GM12878 (cell line): Measurements from ENCODE around the gene LRP1B. TPM values are rescaled to one million over a fixed set of nuclear protein-coding genes. Genes with fewer than 3 reads are reported as not detected.

Source experiments
- ATAC-seq: fragments of 200-7000 bp; cut with Tn5 transposase; 3 replicates; pipeline ENCODE4 v1.9.1; 2020; ENCODE audit warnings: mild to moderate bottlenecking, moderate library complexity
- BruUV-seq: library from RNA; stranded (reverse); fragments of 400-500 nt; replicated peaks from 2 replicates; lab custom pipeline; 2021; lab: Mats Ljungman, UMichigan
- CTCF ChIA-PET: fragments of 300-600 bp; sonication (Branson Sonifier 250); formaldehyde crosslinking; extraction: SDS; loops from one replicate; lab custom pipeline; 2021; ENCODE audit warnings: inconsistent platforms; lab: Yijun Ruan, JAX
- POLR2A ChIA-PET: fragments of 350-600 bp; formaldehyde crosslinking; extraction: SDS; loops from one replicate; lab custom pipeline; 2021; ENCODE audit warnings: inconsistent platforms; lab: Charles Lee
- RAD21 ChIA-PET: fragments of 300-600 bp; sonication (Branson Sonifier 250); formaldehyde crosslinking; loops from one replicate; lab custom pipeline; 2023; ENCODE audit warnings: antibody characterized with exemption; ENCODE audit not compliant: unreplicated experiment; lab: Charles Lee
- SMC1A ChIA-PET: fragments of 300-600 bp; sonication (Branson Sonifier 250); formaldehyde crosslinking; loops from one replicate; lab custom pipeline; 2023; ENCODE audit not compliant: unreplicated experiment, uncharacterized antibody; lab: Charles Lee
- DNase-seq: peaks from one replicate; pipeline ENCODE4 v3.0.0-alpha.2; 2011; ENCODE audit warnings: low read depth, low spot score
- FAIRE-seq: peaks from 3 replicates; lab custom pipeline; 2011; peaks lifted over from hg19 to GRCh38; lab: Jason Lieb, UNC
- H2AFZ ChIP-seq: 2 replicates; pipeline ENCODE4 v1.6.0; 2011; ENCODE audit warnings: low read depth, low read length, control low read depth; ENCODE audit not compliant: control insufficient read depth
- H3K27ac ChIP-seq: 2 replicates; pipeline ENCODE4 v1.5.1; 2011; ENCODE audit warnings: control low read depth; ENCODE audit not compliant: control insufficient read depth, insufficient read depth
- H3K27me3 ChIP-seq, 2 experiments: replicated peaks in 1 of 2; 2 replicates each; pipeline versions ENCODE4 v1.6.0 to v1.6.1; 2011; ENCODE audit warnings: low read length in 1 of 2; ENCODE audit not compliant: control insufficient read depth in 2 of 2, insufficient read depth in 2 of 2
- H3K36me3 ChIP-seq, 2 experiments: 2 replicates each; pipeline ENCODE4 v1.5.1; 2011; ENCODE audit warnings: low read length in 1 of 2; ENCODE audit not compliant: control insufficient read depth in 2 of 2, insufficient read depth in 2 of 2
- H3K4me1 ChIP-seq: 2 replicates; pipeline ENCODE4 v1.6.1; 2011; ENCODE audit warnings: mild to moderate bottlenecking, low read length, moderate library complexity, mixed read lengths; ENCODE audit not compliant: control insufficient read depth, insufficient read depth
- H3K4me2 ChIP-seq: 2 replicates; pipeline ENCODE4 v1.6.0; 2011; ENCODE audit warnings: control low read depth; ENCODE audit not compliant: control insufficient read depth, insufficient read depth
- H3K4me3 ChIP-seq: fragments of 200-600 bp; sonication (generic); 2 replicates; pipeline ENCODE4 v1.5.1; 2016
- H3K79me2 ChIP-seq: 2 replicates; pipeline ENCODE4 v1.6.0; 2011; ENCODE audit warnings: low read length; ENCODE audit not compliant: control insufficient read depth, insufficient read depth
- H3K9ac ChIP-seq: 2 replicates; pipeline ENCODE4 v1.8.0; 2011; ENCODE audit warnings: low read length, control low read depth, mixed read lengths; ENCODE audit not compliant: control insufficient read depth, insufficient read depth
- H3K9me3 ChIP-seq: replicated peaks from 3 replicates; pipeline ENCODE4 v1.5.1; 2011; ENCODE audit warnings: mild to moderate bottlenecking, low read length; ENCODE audit not compliant: control insufficient read depth, insufficient read depth
- H4K20me1 ChIP-seq: 2 replicates; pipeline ENCODE4 v1.6.0; 2011; ENCODE audit not compliant: control insufficient read depth, insufficient read depth
- CHD4 ChIP-seq: fragments of 200-600 bp; sonication (generic); IDR thresholded peaks from 2 replicates; pipeline ENCODE4 v1.6.1; 2016; ENCODE audit warnings: mild to moderate bottlenecking
- EGR1 ChIP-seq, 2 experiments: IDR thresholded peaks; 1 replicate in 1 of 2; 2 replicates in 1 of 2; pipeline ENCODE4 v1.6.1; 2011 to 2012; ENCODE audit warnings: low read depth in 2 of 2, low read length in 2 of 2, borderline replicate concordance in 1 of 2, mild to moderate bottlenecking in 1 of 2, moderate library complexity in 1 of 2
- FOXK2 ChIP-seq: fragments of 450-650 bp; IDR thresholded peaks from 2 replicates; pipeline ENCODE4 v1.6.1; 2017; ENCODE audit warnings: mild to moderate bottlenecking, moderate library complexity
- FOXM1 ChIP-seq: IDR thresholded peaks from 2 replicates; pipeline ENCODE4 v1.6.1; 2012; ENCODE audit warnings: low read depth, mild to moderate bottlenecking, inconsistent platforms, low read length, moderate library complexity
- GABPA ChIP-seq: IDR thresholded peaks from 2 replicates; pipeline ENCODE4 v1.6.1; 2014; ENCODE audit warnings: antibody characterized with exemption, low read depth, mild to moderate bottlenecking, inconsistent platforms
- PAX5 ChIP-seq: IDR thresholded peaks from 2 replicates; pipeline ENCODE4 v1.6.1; 2011; ENCODE audit warnings: low read depth, low read length, borderline replicate concordance
- RFX5 ChIP-seq: IDR thresholded peaks from 2 replicates; pipeline ENCODE4 v1.6.1; 2011; ENCODE audit warnings: low read depth, low read length, improper control_type of control experiment
- ZNF207 ChIP-seq: fragments of 450-650 bp; IDR thresholded peaks from 2 replicates; pipeline ENCODE4 v1.6.1; 2014; ENCODE audit warnings: antibody characterized with exemption, mild to moderate bottlenecking, borderline replicate concordance
- ZNF24 ChIP-seq: fragments of 450-650 bp; IDR thresholded peaks from 2 replicates; pipeline ENCODE4 v1.6.1; 2017; ENCODE audit warnings: antibody characterized with exemption, mild to moderate bottlenecking
- ZZZ3 ChIP-seq: IDR thresholded peaks from 2 replicates; pipeline ENCODE4 v1.6.1; 2011; ENCODE audit warnings: low read depth; ENCODE audit not compliant: control insufficient read depth, insufficient read length
- in situ Hi-C: fragments of 300-500 bp; cut with MboI; formaldehyde crosslinking; loops from 9 replicates; pipeline ENCODE4 v1.14.3; 2018; ENCODE audit warnings: mixed read lengths
- intact Hi-C: fragments of 100-400 bp; cut with micrococcal nuclease; formaldehyde crosslinking; loops from one replicate; pipeline ENCODE4 v1.14.2; 2022; ENCODE audit not compliant: unreplicated experiment
- polyA plus RNA-seq, 11 experiments: library from polyadenylated mRNA; depleted of rRNA in 4 of 11; unstranded in 6 of 11; stranded (reverse) in 5 of 11; fragments of >200 nt; fragmentation: Nextera tagmentation in 4 of 11; fragmentation: Illumina TruSeq in 1 of 11; extraction: Ambion mirVana in 4 of 11; extraction: Trizol in 1 of 11; gene quantifications; 1 replicate in 1 of 11; 2 replicates in 10 of 11; pipeline versions ENCODE4 v1.2.1 to v1.2.3, GENCODE V29; 2011 to 2016; ENCODE audit warnings: inconsistent platforms in 2 of 11, missing spikeins in 2 of 11, low read depth in 1 of 11
- total RNA-seq, 4 experiments: library from RNA; depleted of rRNA in 3 of 4; stranded (reverse); fragments of >200 nt in 3 of 4; fragmentation: Illumina TruSeq in 1 of 4; extraction: Trizol in 1 of 4; gene quantifications; 2 replicates each; pipeline versions ENCODE4 v1.2.1 to v1.2.3, GENCODE V29; 2013 to 2021
- TF ChIP-seq, protein P1 (sequence below): fragments of 450-650 bp; formaldehyde crosslinking; IDR thresholded peaks from 2 replicates; pipeline ENCODE4 v1.4.0; 2020; ENCODE audit warnings: mild to moderate bottlenecking, moderate library complexity
- TF ChIP-seq, protein P2 (sequence below): IDR thresholded peaks from 2 replicates; pipeline ENCODE4 v1.6.1; 2012; ENCODE audit warnings: low read depth, low read length, improper control_type of control experiment
- TF ChIP-seq, protein P3 (sequence below): fragments of 450-650 bp; IDR thresholded peaks from 2 replicates; pipeline ENCODE4 v1.6.1; 2017; ENCODE audit warnings: mild to moderate bottlenecking, low read depth, inconsistent platforms; ENCODE audit not compliant: poor library complexity, severe bottlenecking
- TF ChIP-seq, protein P4 (sequence below): IDR thresholded peaks from 2 replicates; pipeline ENCODE4 v1.6.1; 2012; ENCODE audit warnings: low read depth, low read length, improper control_type of control experiment
- TF ChIP-seq, protein P5 (sequence below): fragments of 150-350 bp; IDR thresholded peaks from 2 replicates; pipeline ENCODE4 v1.6.1; 2016; ENCODE audit warnings: low read depth, low read length

The LRP1B gene
- total and polyA plus RNA-seq, 10 of the 15 experiments (the other 5 are each of a cell fraction or from before 2014, with no cell fraction given): under 0.01 to 0.06 (median 0.03) TPM; not detected in 5

DNA sequence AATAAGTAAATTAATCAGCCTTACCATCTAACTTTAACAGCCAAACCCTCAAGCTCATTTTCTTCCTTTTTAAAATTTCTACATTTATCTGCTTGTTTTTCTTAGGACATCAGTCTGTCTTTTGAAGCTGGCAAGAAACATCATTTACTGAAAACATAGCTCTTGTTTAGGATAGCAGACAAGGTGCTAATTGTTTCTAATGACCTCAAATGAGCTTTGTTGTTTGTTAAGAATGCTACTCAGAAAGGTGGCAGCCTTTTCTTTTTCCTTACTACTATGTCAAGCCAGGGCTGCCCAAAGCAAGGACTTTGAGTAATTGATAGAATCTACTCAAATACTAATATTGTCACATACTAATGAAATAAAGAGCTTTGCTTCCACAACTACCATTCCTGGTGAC, 171.8 kb downstream of the LRP1B start:
- Histone ChIP-seq H3K4me2 (no peak overlapping the region), H2AFZ (no peak overlapping the region), H3K27me3 (no peaks in the 10 kb centered on the region), H3K27ac (no peak overlapping the region), H4K20me1 (no peaks in the 10 kb centered on the region), H3K79me2 (no peaks in the 10 kb centered on the region), H3K36me3 (no peaks in the 10 kb centered on the region), H3K9ac (no peak overlapping the region), H3K4me1 (no peaks in the 10 kb centered on the region), H3K9me3 (no peaks in the 10 kb centered on the region), H3K4me3 (no peak overlapping the region)
- ChIA-PET POLR2A (no interaction called here), RAD21 (no interaction called here), SMC1A (no interaction called here), CTCF (no interaction called here)
- in situ Hi-C loops (no loop called here), intact Hi-C loops (no loop called here)
- DNase-seq (no peak), FAIRE-seq (no peak), ATAC-seq (no peak)
- no TSS peak for BruUV-seq
- TF ChIP-seq RFX5 (no peak), ZNF24 (no peak), FOXK2 (no peak), PAX5 (no peak), GABPA (no peak), EGR1 (IDR thresholded peaks at IDR 0.05; ENCODE audit: borderline replicate concordance in 1 of 2, low read depth in 2 of 2, low read length in 2 of 2) (no peak), ZZZ3 (no peak), ZNF207 (no peak), FOXM1 (no peak), CHD4 (no peak)
- TF ChIP-seq, protein P1, sequence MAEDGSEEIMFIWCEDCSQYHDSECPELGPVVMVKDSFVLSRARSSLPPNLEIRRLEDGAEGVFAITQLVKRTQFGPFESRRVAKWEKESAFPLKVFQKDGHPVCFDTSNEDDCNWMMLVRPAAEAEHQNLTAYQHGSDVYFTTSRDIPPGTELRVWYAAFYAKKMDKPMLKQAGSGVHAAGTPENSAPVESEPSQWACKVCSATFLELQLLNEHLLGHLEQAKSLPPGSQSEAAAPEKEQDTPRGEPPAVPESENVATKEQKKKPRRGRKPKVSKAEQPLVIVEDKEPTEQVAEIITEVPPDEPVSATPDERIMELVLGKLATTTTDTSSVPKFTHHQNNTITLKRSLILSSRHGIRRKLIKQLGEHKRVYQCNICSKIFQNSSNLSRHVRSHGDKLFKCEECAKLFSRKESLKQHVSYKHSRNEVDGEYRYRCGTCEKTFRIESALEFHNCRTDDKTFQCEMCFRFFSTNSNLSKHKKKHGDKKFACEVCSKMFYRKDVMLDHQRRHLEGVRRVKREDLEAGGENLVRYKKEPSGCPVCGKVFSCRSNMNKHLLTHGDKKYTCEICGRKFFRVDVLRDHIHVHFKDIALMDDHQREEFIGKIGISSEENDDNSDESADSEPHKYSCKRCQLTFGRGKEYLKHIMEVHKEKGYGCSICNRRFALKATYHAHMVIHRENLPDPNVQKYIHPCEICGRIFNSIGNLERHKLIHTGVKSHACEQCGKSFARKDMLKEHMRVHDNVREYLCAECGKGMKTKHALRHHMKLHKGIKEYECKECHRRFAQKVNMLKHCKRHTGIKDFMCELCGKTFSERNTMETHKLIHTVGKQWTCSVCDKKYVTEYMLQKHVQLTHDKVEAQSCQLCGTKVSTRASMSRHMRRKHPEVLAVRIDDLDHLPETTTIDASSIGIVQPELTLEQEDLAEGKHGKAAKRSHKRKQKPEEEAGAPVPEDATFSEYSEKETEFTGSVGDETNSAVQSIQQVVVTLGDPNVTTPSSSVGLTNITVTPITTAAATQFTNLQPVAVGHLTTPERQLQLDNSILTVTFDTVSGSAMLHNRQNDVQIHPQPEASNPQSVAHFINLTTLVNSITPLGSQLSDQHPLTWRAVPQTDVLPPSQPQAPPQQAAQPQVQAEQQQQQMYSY (CRISPR knock-in tag): no peak
- TF ChIP-seq, protein P2, sequence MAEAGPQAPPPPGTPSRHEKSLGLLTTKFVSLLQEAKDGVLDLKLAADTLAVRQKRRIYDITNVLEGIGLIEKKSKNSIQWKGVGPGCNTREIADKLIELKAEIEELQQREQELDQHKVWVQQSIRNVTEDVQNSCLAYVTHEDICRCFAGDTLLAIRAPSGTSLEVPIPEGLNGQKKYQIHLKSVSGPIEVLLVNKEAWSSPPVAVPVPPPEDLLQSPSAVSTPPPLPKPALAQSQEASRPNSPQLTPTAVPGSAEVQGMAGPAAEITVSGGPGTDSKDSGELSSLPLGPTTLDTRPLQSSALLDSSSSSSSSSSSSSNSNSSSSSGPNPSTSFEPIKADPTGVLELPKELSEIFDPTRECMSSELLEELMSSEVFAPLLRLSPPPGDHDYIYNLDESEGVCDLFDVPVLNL: no peak
- TF ChIP-seq, protein P3, sequence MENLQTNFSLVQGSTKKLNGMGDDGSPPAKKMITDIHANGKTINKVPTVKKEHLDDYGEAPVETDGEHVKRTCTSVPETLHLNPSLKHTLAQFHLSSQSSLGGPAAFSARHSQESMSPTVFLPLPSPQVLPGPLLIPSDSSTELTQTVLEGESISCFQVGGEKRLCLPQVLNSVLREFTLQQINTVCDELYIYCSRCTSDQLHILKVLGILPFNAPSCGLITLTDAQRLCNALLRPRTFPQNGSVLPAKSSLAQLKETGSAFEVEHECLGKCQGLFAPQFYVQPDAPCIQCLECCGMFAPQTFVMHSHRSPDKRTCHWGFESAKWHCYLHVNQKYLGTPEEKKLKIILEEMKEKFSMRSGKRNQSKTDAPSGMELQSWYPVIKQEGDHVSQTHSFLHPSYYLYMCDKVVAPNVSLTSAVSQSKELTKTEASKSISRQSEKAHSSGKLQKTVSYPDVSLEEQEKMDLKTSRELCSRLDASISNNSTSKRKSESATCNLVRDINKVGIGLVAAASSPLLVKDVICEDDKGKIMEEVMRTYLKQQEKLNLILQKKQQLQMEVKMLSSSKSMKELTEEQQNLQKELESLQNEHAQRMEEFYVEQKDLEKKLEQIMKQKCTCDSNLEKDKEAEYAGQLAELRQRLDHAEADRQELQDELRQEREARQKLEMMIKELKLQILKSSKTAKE: no peak
- TF ChIP-seq, protein P4, sequence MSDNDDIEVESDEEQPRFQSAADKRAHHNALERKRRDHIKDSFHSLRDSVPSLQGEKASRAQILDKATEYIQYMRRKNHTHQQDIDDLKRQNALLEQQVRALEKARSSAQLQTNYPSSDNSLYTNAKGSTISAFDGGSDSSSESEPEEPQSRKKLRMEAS: no peak
- TF ChIP-seq, protein P5, sequence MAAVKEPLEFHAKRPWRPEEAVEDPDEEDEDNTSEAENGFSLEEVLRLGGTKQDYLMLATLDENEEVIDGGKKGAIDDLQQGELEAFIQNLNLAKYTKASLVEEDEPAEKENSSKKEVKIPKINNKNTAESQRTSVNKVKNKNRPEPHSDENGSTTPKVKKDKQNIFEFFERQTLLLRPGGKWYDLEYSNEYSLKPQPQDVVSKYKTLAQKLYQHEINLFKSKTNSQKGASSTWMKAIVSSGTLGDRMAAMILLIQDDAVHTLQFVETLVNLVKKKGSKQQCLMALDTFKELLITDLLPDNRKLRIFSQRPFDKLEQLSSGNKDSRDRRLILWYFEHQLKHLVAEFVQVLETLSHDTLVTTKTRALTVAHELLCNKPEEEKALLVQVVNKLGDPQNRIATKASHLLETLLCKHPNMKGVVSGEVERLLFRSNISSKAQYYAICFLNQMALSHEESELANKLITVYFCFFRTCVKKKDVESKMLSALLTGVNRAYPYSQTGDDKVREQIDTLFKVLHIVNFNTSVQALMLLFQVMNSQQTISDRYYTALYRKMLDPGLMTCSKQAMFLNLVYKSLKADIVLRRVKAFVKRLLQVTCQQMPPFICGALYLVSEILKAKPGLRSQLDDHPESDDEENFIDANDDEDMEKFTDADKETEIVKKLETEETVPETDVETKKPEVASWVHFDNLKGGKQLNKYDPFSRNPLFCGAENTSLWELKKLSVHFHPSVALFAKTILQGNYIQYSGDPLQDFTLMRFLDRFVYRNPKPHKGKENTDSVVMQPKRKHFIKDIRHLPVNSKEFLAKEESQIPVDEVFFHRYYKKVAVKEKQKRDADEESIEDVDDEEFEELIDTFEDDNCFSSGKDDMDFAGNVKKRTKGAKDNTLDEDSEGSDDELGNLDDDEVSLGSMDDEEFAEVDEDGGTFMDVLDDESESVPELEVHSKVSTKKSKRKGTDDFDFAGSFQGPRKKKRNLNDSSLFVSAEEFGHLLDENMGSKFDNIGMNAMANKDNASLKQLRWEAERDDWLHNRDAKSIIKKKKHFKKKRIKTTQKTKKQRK: no peak
